OCI-LY3 (cell line): ENCODE results near the gene SLC22A17.

Source experiments
- H2AFZ ChIP-seq: fragments of 200-600, 300-600 bp; shearing (Covaris generic); 2 replicates; pipeline ENCODE4 v1.6.0; 2014; ENCODE audit warnings: antibody characterized with exemption, low read depth, low read length
- H3K27ac ChIP-seq: fragments of 200-600, 300-600 bp; sonication (generic); 2 replicates; pipeline ENCODE4 v1.5.1; 2014; ENCODE audit warnings: mild to moderate bottlenecking, low read length, moderate library complexity, mixed read lengths
- H3K27me3 ChIP-seq: fragments of 200-600, 300-600 bp; sonication (generic); 2 replicates; pipeline ENCODE4 v1.6.1; 2014; ENCODE audit warnings: low read depth, low read length, mixed read lengths
- H3K36me3 ChIP-seq: fragments of 200-600, 300-600 bp; sonication (generic); replicated peaks from 2 replicates; pipeline ENCODE3; 2014; ENCODE audit warnings: low read depth, low read length, mixed read lengths
- H3K4me1 ChIP-seq: fragments of 300-600, 200-600 bp; sonication (generic); 2 replicates; pipeline ENCODE4 v1.6.1; 2014; ENCODE audit warnings: low read length, mixed read lengths
- H3K4me2 ChIP-seq: fragments of 200-600, 300-600 bp; sonication (generic); 2 replicates; pipeline ENCODE4 v1.6.1; 2014; ENCODE audit warnings: low read length, mixed read lengths
- H3K4me3 ChIP-seq: fragments of 300-600, 200-600 bp; sonication (generic); 2 replicates; pipeline ENCODE4 v1.5.1; 2014; ENCODE audit warnings: antibody characterized with exemption, mild to moderate bottlenecking, low read length, moderate library complexity
- H3K79me2 ChIP-seq: fragments of 300-600, 200-600 bp; shearing (Covaris generic); 2 replicates; pipeline ENCODE4 v1.6.1; 2014; ENCODE audit warnings: mild to moderate bottlenecking, low read length, mixed read lengths
- H3K9ac ChIP-seq: fragments of 300-600, 200-600 bp; shearing (Covaris generic); 2 replicates; pipeline ENCODE4 v1.6.0; 2014; ENCODE audit warnings: mild to moderate bottlenecking, low read length, moderate library complexity
- H3K9me3 ChIP-seq: fragments of 200-600, 300-600 bp; shearing (Covaris generic); 2 replicates; pipeline ENCODE4 v1.6.1; 2014; ENCODE audit warnings: low read length, mixed read lengths; ENCODE audit not compliant: insufficient read depth
- H4K20me1 ChIP-seq: fragments of 200-600, 300-600 bp; sonication (generic); 2 replicates; pipeline ENCODE4 v1.6.1; 2016; ENCODE audit warnings: low read length, mixed read lengths; ENCODE audit not compliant: insufficient read depth
- EZH2phosphoT487 ChIP-seq: fragments of 200-600 bp; shearing (Covaris generic); IDR thresholded peaks from 2 replicates; pipeline ENCODE4 v1.6.1; 2018; ENCODE audit warnings: antibody characterized with exemption, mixed run types, low read depth
- TF ChIP-seq, protein P1 (sequence below): fragments of 200-600, 300-600 bp; sonication (generic); IDR thresholded peaks from 2 replicates; pipeline ENCODE4 v1.5.1; 2014; ENCODE audit warnings: antibody characterized with exemption, low read length, low read depth

SLC22A17 gene

DNA sequence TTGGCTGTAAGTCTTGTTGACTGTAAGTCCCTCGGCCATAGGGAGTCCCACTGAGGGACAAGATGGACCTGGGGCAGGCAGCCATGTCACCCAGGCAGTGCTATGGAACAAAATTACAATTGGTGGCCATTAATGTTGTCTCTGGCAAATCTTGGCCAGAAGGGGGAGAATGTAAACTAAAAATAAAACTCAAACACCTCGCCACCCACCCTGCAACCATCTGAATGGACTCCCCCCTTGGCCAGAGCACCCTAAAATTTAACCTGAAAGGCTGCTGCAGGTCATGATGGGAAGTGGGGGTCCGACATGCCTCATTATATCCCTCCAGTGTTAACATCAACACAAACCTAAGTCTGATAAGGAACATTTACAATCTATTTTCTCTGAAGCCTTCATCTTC is 8.2 kb downstream of the SLC22A17 start:
- H3K36me3 ChIP-seq: no peaks in the 10 kb centered on the region
- peaks cover 14% of the 10 kb centered on the region; the same call in 1 of the 2 replicates for H3K9me3 ChIP-seq
- TF ChIP-seq, protein P1, sequence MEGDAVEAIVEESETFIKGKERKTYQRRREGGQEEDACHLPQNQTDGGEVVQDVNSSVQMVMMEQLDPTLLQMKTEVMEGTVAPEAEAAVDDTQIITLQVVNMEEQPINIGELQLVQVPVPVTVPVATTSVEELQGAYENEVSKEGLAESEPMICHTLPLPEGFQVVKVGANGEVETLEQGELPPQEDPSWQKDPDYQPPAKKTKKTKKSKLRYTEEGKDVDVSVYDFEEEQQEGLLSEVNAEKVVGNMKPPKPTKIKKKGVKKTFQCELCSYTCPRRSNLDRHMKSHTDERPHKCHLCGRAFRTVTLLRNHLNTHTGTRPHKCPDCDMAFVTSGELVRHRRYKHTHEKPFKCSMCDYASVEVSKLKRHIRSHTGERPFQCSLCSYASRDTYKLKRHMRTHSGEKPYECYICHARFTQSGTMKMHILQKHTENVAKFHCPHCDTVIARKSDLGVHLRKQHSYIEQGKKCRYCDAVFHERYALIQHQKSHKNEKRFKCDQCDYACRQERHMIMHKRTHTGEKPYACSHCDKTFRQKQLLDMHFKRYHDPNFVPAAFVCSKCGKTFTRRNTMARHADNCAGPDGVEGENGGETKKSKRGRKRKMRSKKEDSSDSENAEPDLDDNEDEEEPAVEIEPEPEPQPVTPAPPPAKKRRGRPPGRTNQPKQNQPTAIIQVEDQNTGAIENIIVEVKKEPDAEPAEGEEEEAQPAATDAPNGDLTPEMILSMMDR: no peak
- peak overlapping the region; percentile 12; the same call in 1 of the 2 replicates for H2AFZ ChIP-seq
- no peak overlapping the region for H3K4me2 ChIP-seq
- no peak overlapping the region for H3K27ac ChIP-seq
- H3K9ac ChIP-seq: no peak overlapping the region
- H4K20me1 ChIP-seq: no peaks in the 10 kb centered on the region
- no peaks in the 10 kb centered on the region; the same call in 1 of the 2 replicates for H3K27me3 ChIP-seq
- H3K4me3 ChIP-seq: no peak overlapping the region
- H3K79me2 ChIP-seq: no peaks in the 10 kb centered on the region
- H3K4me1 ChIP-seq: no peaks in the 10 kb centered on the region

- TF ChIP-seq, protein P1: no peak
- TF ChIP-seq EZH2phosphoT487: no peak
- H3K27me3 ChIP-seq: no peaks in the 10 kb centered on the region; the same call in 1 of the 2 replicates
- no peak overlapping the region for H3K27ac ChIP-seq
- no peaks in the 10 kb centered on the region for H4K20me1 ChIP-seq
- H3K9ac ChIP-seq: no peak overlapping the region
- no peaks in the 10 kb centered on the region for H3K36me3 ChIP-seq
- no peak overlapping the region for H3K4me2 ChIP-seq
- H3K4me1 ChIP-seq: no peaks in the 10 kb centered on the region
- H3K79me2 ChIP-seq: no peaks in the 10 kb centered on the region
- peaks cover 19% of the 10 kb centered on the region for H3K9me3 ChIP-seq
- H3K4me3 ChIP-seq: no peak overlapping the region
- H2AFZ ChIP-seq: no peak overlapping the region
These were observed 13.0 kb downstream of the SLC22A17 start for GRCh38 chr14:23339506-23340268.

- Histone ChIP-seq H3K27me3 (no peaks in the 10 kb centered on the region), H3K4me1 (no peaks in the 10 kb centered on the region), H3K9me3 (peaks cover 16% of the 10 kb centered on the region), H4K20me1 (no peaks in the 10 kb centered on the region), H3K4me3 (no peak overlapping the region), H3K79me2 (no peaks in the 10 kb centered on the region), H3K4me2 (no peak overlapping the region), H3K9ac (no peak overlapping the region), H3K27ac (no peak overlapping the region), H2AFZ (no peak overlapping the region), H3K36me3 (no peaks in the 10 kb centered on the region)
- no peak for TF ChIP-seq EZH2phosphoT487
- TF ChIP-seq, protein P1: no peak
These were observed 17.1 kb downstream of the SLC22A17 start for GRCh38 chr14:23335623-23336022.

DNA sequence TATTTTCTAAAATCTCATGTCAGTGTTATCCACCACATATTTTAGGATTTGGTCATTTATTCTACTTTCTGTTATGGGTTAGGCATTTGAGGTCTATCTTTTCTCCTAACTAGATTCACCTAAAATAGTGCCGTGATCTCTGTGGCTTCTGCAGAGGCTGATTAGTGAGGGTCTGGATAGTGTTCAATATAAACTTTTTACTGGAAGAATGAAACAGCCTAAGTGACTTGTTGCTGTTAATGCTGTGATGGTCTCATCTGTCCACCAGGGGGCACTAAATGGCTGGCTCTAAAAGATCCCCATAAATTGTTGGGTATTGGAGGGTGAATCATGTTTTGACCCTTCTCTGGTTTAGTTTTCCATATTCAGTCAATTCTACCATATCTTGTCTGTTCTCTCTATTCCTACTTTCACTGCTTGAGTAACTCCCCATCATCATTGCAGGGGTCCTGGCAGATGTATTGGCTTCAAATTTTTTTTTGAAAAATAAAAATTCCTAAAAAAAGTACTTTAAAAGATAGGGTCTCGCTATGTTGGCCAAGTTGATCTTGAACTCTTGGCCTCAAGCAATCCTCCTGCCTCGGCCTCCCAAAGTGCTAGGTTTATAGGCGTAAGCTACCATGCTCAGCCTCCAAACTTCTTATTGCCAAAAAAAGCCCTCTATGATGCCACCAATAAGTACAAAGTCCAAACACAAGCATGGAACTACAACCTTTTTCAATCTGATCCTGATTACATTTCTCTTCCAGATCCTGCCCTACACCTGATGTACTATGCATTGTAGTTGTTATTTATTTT is 24.5 kb downstream of the SLC22A17 start:
- H3K27ac ChIP-seq: no peak overlapping the region
- H3K9ac ChIP-seq: no peak overlapping the region
- no peak overlapping the region for H2AFZ ChIP-seq
- TF ChIP-seq, protein P1: peak; percentile 85
- no peak for TF ChIP-seq EZH2phosphoT487
- H3K27me3 ChIP-seq: no peaks in the 10 kb centered on the region
- no peaks in the 10 kb centered on the region for H4K20me1 ChIP-seq
- H3K4me1 ChIP-seq: peaks cover 3% of the 10 kb centered on the region
- H3K79me2 ChIP-seq: peaks cover 10% of the 10 kb centered on the region
- peaks cover 20% of the 10 kb centered on the region for H3K36me3 ChIP-seq
- no peaks in the 10 kb centered on the region for H3K9me3 ChIP-seq
- H3K4me2 ChIP-seq: no peak overlapping the region
- no peak overlapping the region for H3K4me3 ChIP-seq
